Smooth muscle cell (in vitro differentiated cells): ENCODE measurements around the gene MTMR12. TPM values are rescaled to one million over a fixed set of nuclear protein-coding genes. Genes with fewer than 3 reads are reported as not detected.

Experiments used
- DNase-seq: peaks from one replicate; lab custom pipeline; 2025; ENCODE audit not compliant: unreplicated experiment; lab: John Stamatoyannopoulos, UW
- H2AFZ ChIP-seq: fragments of 200-600 bp; sonication (generic); 2 replicates; pipeline ENCODE4 v1.6.0; 2016; ENCODE audit warnings: antibody characterized with exemption, low read depth, mild to moderate bottlenecking
- H3F3A ChIP-seq: fragments of 200-600 bp; sonication (generic); 2 replicates; pipeline ENCODE4 v1.6.0; 2017; ENCODE audit warnings: antibody characterized with exemption, low read depth
- H3K27ac ChIP-seq: fragments of 200-600 bp; sonication (generic); 2 replicates; pipeline ENCODE4 v1.5.1; 2016; ENCODE audit warnings: low read depth, mild to moderate bottlenecking
- H3K27me3 ChIP-seq: fragments of 200-600 bp; sonication (generic); 2 replicates; pipeline ENCODE4 v1.6.1; 2016; ENCODE audit warnings: low read depth, mild to moderate bottlenecking
- H3K36me3 ChIP-seq: fragments of 200-600 bp; sonication (generic); 2 replicates; pipeline ENCODE4 v1.5.1; 2016; ENCODE audit warnings: low read depth
- H3K4me1 ChIP-seq: fragments of 200-600 bp; sonication (generic); 2 replicates; pipeline ENCODE4 v1.5.1; 2016; ENCODE audit warnings: low read depth
- H3K4me2 ChIP-seq: fragments of 200-600 bp; sonication (generic); 2 replicates; pipeline ENCODE4 v1.6.0; 2016; ENCODE audit warnings: mild to moderate bottlenecking
- H3K4me3 ChIP-seq: fragments of 200-600 bp; sonication (generic); 2 replicates; pipeline ENCODE4 v1.5.1; 2016; ENCODE audit warnings: mild to moderate bottlenecking
- H3K79me2 ChIP-seq: fragments of 200-600 bp; sonication (generic); 2 replicates; pipeline ENCODE4 v1.6.0; 2016; ENCODE audit warnings: low read depth, mild to moderate bottlenecking
- H3K9ac ChIP-seq: fragments of 200-600 bp; sonication (generic); 2 replicates; pipeline ENCODE4 v1.6.0; 2016; ENCODE audit warnings: low read depth
- H3K9me3 ChIP-seq: fragments of 200-600 bp; sonication (generic); replicated peaks from 2 replicates; pipeline ENCODE4 v1.5.1; 2016; ENCODE audit warnings: low read depth
- H4K20me1 ChIP-seq: fragments of 200-600 bp; sonication (generic); 2 replicates; pipeline ENCODE4 v1.6.0; 2016; ENCODE audit warnings: low read depth
- CTCF ChIP-seq: fragments of 200-600 bp; sonication (generic); IDR thresholded peaks from 2 replicates; pipeline ENCODE4 v1.5.1; 2017; ENCODE audit warnings: borderline replicate concordance, mild to moderate bottlenecking, antibody characterized with exemption; ENCODE audit not compliant: insufficient read depth, poor library complexity, severe bottlenecking
- WGBS: methylation state at CpG from one replicate; pipeline ENCODE4 v1.1.7; 2016; ENCODE audit warnings: low lambda C conversion rate; 5-methylcytosine and 5-hydroxymethylcytosine counted together
- polyA plus RNA-seq: library from polyadenylated mRNA; unstranded; fragments of >200 nt; fragmentation: Nextera tagmentation; extraction: Ambion mirVana; gene quantifications from 2 replicates; pipeline ENCODE4 v1.2.1, GENCODE V29; 2016
- total RNA-seq: library from RNA; depleted of rRNA; stranded (reverse); fragments of >200 nt; gene quantifications from 2 replicates; pipeline ENCODE4 v1.2.3, GENCODE V29; 2014

MTMR12 gene
- total and polyA plus RNA-seq, 2 experiments from 2014 or later = 4.4 to 8.6 TPM

GRCh38 chr5:32255540-32255900 is 57.2 kb downstream of the MTMR12 start:
- no peak for DNase-seq
- H3F3A ChIP-seq = no peaks in the 10 kb centered on the region
- no peak overlapping the region for H3K4me3 ChIP-seq
- H3K9me3 ChIP-seq = no peaks in the 10 kb centered on the region
- no peak overlapping the region for H3K9ac ChIP-seq
- 95% methylated on average over 2 of the region's 2 CpGs for WGBS
- H4K20me1 ChIP-seq = no peaks in the 10 kb centered on the region
- H2AFZ ChIP-seq = no peak overlapping the region
- H3K27ac ChIP-seq = no peak overlapping the region
- H3K27me3 ChIP-seq = no peaks in the 10 kb centered on the region
- H3K79me2 ChIP-seq = no peaks in the 10 kb centered on the region
- H3K4me2 ChIP-seq = no peak overlapping the region
- peaks cover 3% of the 10 kb centered on the region for H3K36me3 ChIP-seq
- no peaks in the 10 kb centered on the region for H3K4me1 ChIP-seq
- TF ChIP-seq CTCF = no peak

GRCh38 chr5:32254881-32255539 is 57.7 kb downstream of the MTMR12 start:
- Histone ChIP-seq H2AFZ (no peak overlapping the region), H3K4me3 (no peak overlapping the region), H3K27ac (no peak overlapping the region), H3K27me3 (no peaks in the 10 kb centered on the region), H3F3A (no peaks in the 10 kb centered on the region), H4K20me1 (no peaks in the 10 kb centered on the region), H3K4me2 (no peak overlapping the region), H3K4me1 (no peaks in the 10 kb centered on the region), H3K36me3 (peaks cover 3% of the 10 kb centered on the region), H3K9ac (no peak overlapping the region), H3K79me2 (no peaks in the 10 kb centered on the region), H3K9me3 (no peaks in the 10 kb centered on the region)
- no peak for DNase-seq
- no peak for TF ChIP-seq CTCF
- WGBS = 69% methylated on average over 5 of the region's 5 CpGs

- no peak for TF ChIP-seq CTCF
- Histone ChIP-seq H3K4me1 (no peaks in the 10 kb centered on the region), H3K36me3 (peaks cover 12% of the 10 kb centered on the region), H3K9ac (no peak overlapping the region), H3K79me2 (no peaks in the 10 kb centered on the region), H3F3A (no peaks in the 10 kb centered on the region), H4K20me1 (no peaks in the 10 kb centered on the region), H3K4me3 (no peak overlapping the region), H3K27me3 (no peaks in the 10 kb centered on the region), H3K4me2 (no peak overlapping the region), H3K9me3 (no peaks in the 10 kb centered on the region), H2AFZ (no peak overlapping the region), H3K27ac (no peak overlapping the region)
- WGBS = 97% methylated on average over 8 of the region's 8 CpGs
- no peak for DNase-seq
These were observed 60.8 kb downstream of the MTMR12 start for GRCh38 chr5:32251871-32252458.

GRCh38 chr5:32249668-32250067 is 63.1 kb downstream of the MTMR12 start:
- Histone ChIP-seq H3F3A (no peaks in the 10 kb centered on the region), H4K20me1 (no peaks in the 10 kb centered on the region), H3K27me3 (no peaks in the 10 kb centered on the region), H2AFZ (no peak overlapping the region), H3K27ac (no peak overlapping the region), H3K9me3 (no peaks in the 10 kb centered on the region), H3K79me2 (no peaks in the 10 kb centered on the region), H3K9ac (no peak overlapping the region), H3K36me3 (peaks cover 18% of the 10 kb centered on the region), H3K4me3 (no peak overlapping the region), H3K4me2 (no peak overlapping the region), H3K4me1 (no peaks in the 10 kb centered on the region)
- DNase-seq = no peak
- WGBS = 93% methylated on average over 2 of the region's 2 CpGs
- TF ChIP-seq CTCF = no peak
